ENCODE measurements around the gene TAS2R30.

GRCh38 chr12:11092128-11092527 is 42.3 kb downstream of the TAS2R30 start, which contains the start of gene TAS2R43:
- TF ChIP-seq POLR2AphosphoS5 (IDR thresholded peaks at IDR 0.05; ENCODE audit: low read depth, low read length) (no peak), POLR2A (IDR thresholded peaks at IDR 0.05; ENCODE audit: low read depth, low read length) (no peak), TAF1 (IDR thresholded peaks at IDR 0.05; ENCODE audit: low read depth, low read length) (no peak), PAX5 (IDR thresholded peaks at IDR 0.05; ENCODE audit: insufficient read depth, low read length, severe bottlenecking) (no peak), SPI1 (IDR thresholded peaks at IDR 0.05; ENCODE audit: low read depth, low read length) (no peak), POU2F2 (IDR thresholded peaks at IDR 0.05; ENCODE audit: low read depth, low read length) (no peak)
